ENCODE data around the gene POR. TPM values are rescaled to one million over a fixed set of nuclear protein-coding genes. Genes with fewer than 3 reads are reported as not detected.

POR gene
- total and polyA plus RNA-seq, 2 of the 13 experiments (the other 11 are each of a cell fraction or from before 2014, with no cell fraction given): 145 to 266 TPM

DNA sequence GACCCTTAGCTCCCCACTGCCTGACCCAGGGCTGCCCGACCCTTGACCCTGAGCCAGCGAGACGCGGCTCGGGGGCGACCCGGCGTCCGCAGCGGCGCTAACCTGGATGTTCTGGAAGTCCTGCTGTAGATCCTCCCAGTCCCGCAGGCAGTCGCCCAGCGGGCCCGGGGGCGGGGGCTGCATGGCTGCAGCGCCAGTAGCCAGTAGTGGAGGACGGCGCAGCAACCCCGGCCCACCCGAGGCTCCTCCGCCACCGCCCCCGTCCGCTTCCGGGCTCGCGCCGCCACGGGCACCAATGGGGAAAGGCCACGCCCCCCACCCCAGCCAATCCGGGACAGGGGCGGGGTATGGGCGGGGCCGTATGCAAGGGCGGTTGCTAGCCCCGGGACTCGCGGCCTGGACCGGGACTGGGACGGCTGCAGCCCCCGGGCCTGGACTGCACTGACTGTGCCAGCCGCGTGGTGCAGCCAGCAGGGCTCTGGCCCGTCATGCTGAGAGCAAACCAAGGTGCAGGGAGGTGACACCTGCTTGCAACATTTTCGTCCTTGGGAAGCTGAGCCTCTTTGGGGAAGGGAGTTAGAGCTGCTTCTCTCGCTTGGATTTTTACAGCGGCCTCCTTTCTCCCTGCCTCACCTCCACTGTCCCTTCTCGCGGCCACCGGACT is 79.6 kb downstream of the POR start, which contains the start of gene TMEM120A (continued):
- TF ChIP-seq CENPX (CRISPR knock-in tag; IDR thresholded peaks at IDR 0.05) (no peak), JDP2 (CRISPR knock-in tag; IDR thresholded peaks at IDR 0.05; ENCODE audit: borderline replicate concordance) (no peak), TP53 (CRISPR knock-in tag; conservative IDR thresholded peaks at IDR 0.05) (0 out of 2 replicates have a peak, but pooled peaks have one; percentile 44), ADNP (CRISPR knock-in tag; IDR thresholded peaks at IDR 0.05) (peak; percentile 89), ARNT (IDR thresholded peaks at IDR 0.05) (no peak), ZBTB1 (CRISPR knock-in tag; IDR thresholded peaks at IDR 0.05; ENCODE audit: borderline replicate concordance) (no peak), SETDB1 (CRISPR knock-in tag; IDR thresholded peaks at IDR 0.05; ENCODE audit: borderline replicate concordance) (no peak), STAG1 (CRISPR knock-in tag; IDR thresholded peaks at IDR 0.05) (peak; percentile 8), SRY (CRISPR knock-in tag; IDR thresholded peaks at IDR 0.05) (peak; percentile 50; the same call in 1 of the 2 replicates), SMAD3 (CRISPR knock-in tag; IDR thresholded peaks at IDR 0.05) (no peak), MEIS1 (CRISPR knock-in tag; IDR thresholded peaks at IDR 0.05; ENCODE audit: borderline replicate concordance) (peak; percentile 35; the same call in 1 of the 2 replicates), SNAI1 (CRISPR knock-in tag; IDR thresholded peaks at IDR 0.05; ENCODE audit: borderline replicate concordance) (peak; percentile 94)
- TF ChIP-seq, protein P1, sequence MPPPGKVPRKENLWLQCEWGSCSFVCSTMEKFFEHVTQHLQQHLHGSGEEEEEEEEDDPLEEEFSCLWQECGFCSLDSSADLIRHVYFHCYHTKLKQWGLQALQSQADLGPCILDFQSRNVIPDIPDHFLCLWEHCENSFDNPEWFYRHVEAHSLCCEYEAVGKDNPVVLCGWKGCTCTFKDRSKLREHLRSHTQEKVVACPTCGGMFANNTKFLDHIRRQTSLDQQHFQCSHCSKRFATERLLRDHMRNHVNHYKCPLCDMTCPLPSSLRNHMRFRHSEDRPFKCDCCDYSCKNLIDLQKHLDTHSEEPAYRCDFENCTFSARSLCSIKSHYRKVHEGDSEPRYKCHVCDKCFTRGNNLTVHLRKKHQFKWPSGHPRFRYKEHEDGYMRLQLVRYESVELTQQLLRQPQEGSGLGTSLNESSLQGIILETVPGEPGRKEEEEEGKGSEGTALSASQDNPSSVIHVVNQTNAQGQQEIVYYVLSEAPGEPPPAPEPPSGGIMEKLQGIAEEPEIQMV (CRISPR knock-in tag; IDR thresholded peaks at IDR 0.05; ENCODE audit: low read depth): no peak
- TF ChIP-seq, protein P2, sequence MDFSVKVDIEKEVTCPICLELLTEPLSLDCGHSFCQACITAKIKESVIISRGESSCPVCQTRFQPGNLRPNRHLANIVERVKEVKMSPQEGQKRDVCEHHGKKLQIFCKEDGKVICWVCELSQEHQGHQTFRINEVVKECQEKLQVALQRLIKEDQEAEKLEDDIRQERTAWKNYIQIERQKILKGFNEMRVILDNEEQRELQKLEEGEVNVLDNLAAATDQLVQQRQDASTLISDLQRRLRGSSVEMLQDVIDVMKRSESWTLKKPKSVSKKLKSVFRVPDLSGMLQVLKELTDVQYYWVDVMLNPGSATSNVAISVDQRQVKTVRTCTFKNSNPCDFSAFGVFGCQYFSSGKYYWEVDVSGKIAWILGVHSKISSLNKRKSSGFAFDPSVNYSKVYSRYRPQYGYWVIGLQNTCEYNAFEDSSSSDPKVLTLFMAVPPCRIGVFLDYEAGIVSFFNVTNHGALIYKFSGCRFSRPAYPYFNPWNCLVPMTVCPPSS (IDR thresholded peaks at IDR 0.05): no peak
- TF ChIP-seq, protein P3, sequence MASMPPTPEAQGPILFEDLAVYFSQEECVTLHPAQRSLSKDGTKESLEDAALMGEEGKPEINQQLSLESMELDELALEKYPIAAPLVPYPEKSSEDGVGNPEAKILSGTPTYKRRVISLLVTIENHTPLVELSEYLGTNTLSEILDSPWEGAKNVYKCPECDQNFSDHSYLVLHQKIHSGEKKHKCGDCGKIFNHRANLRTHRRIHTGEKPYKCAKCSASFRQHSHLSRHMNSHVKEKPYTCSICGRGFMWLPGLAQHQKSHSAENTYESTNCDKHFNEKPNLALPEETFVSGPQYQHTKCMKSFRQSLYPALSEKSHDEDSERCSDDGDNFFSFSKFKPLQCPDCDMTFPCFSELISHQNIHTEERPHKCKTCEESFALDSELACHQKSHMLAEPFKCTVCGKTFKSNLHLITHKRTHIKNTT (CRISPR knock-in tag; IDR thresholded peaks at IDR 0.05): 0 out of 2 replicates have a peak, but pooled peaks have one; percentile 70
- TF ChIP-seq, protein P4, sequence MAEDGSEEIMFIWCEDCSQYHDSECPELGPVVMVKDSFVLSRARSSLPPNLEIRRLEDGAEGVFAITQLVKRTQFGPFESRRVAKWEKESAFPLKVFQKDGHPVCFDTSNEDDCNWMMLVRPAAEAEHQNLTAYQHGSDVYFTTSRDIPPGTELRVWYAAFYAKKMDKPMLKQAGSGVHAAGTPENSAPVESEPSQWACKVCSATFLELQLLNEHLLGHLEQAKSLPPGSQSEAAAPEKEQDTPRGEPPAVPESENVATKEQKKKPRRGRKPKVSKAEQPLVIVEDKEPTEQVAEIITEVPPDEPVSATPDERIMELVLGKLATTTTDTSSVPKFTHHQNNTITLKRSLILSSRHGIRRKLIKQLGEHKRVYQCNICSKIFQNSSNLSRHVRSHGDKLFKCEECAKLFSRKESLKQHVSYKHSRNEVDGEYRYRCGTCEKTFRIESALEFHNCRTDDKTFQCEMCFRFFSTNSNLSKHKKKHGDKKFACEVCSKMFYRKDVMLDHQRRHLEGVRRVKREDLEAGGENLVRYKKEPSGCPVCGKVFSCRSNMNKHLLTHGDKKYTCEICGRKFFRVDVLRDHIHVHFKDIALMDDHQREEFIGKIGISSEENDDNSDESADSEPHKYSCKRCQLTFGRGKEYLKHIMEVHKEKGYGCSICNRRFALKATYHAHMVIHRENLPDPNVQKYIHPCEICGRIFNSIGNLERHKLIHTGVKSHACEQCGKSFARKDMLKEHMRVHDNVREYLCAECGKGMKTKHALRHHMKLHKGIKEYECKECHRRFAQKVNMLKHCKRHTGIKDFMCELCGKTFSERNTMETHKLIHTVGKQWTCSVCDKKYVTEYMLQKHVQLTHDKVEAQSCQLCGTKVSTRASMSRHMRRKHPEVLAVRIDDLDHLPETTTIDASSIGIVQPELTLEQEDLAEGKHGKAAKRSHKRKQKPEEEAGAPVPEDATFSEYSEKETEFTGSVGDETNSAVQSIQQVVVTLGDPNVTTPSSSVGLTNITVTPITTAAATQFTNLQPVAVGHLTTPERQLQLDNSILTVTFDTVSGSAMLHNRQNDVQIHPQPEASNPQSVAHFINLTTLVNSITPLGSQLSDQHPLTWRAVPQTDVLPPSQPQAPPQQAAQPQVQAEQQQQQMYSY (CRISPR knock-in tag; IDR thresholded peaks at IDR 0.05): peak; percentile 94
- TF ChIP-seq, protein P5, sequence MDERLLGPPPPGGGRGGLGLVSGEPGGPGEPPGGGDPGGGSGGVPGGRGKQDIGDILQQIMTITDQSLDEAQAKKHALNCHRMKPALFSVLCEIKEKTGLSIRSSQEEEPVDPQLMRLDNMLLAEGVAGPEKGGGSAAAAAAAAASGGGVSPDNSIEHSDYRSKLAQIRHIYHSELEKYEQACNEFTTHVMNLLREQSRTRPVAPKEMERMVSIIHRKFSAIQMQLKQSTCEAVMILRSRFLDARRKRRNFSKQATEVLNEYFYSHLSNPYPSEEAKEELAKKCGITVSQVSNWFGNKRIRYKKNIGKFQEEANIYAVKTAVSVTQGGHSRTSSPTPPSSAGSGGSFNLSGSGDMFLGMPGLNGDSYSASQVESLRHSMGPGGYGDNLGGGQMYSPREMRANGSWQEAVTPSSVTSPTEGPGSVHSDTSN (CRISPR knock-in tag; IDR thresholded peaks at IDR 0.05): no peak
